Stimulated activated CD4-positive, alpha-beta T cell treated with anti-CD3 and anti-CD28 coated beads, Interleukin-4, amount 100 ng/mL, for 48 hours (primary cell): ENCODE results near the gene GRAMD2B.
"Not testable (repeated sequence)": the region's sequence is repeated elsewhere in the genome, so short reads cannot be mapped to it uniquely, and the experiment has no call there.

Experiments used
- DNase-seq, 2 donors: peaks; one replicate each; pipeline ENCODE4 v3.0.0-alpha.2; 2020; ENCODE audit warnings: low read depth in 2 of 2

Gene GRAMD2B

GRCh38 chr5:126449751-126450271, 26.6 kb downstream of the GRAMD2B start:
- peak; percentile 32 to 56 for DNase-seq

GRCh38 chr5:126450346-126450745, 27.1 kb downstream of the GRAMD2B start:
- no peak for DNase-seq

GRCh38 chr5:126450907-126451306, 27.7 kb downstream of the GRAMD2B start:
- no peak for DNase-seq

GRCh38 chr5:126452477-126452876, 29.3 kb downstream of the GRAMD2B start:
- no peak for DNase-seq

DNA sequence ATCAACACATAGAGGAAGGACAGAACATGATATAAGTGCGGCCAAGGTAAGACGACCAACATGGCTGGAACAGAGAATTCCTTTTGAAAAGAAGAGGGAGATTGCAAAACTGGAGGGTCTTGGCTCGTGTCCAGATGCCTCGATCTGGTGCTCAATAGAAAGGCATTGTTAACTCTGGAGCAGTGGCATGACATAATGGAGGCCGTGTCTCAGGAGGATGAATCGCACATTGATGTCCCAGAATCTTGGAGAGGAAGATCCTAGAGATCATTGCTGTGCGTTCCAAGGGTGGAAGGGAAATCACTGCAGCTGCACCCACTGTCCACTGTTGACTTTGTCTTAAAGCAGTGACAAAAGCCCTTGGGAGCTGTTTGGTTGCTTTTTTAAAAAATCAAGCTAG, 30.9 kb downstream of the GRAMD2B start:
- DNase-seq = no peak

- DNase-seq = no peak
Measured at GRCh38 chr5:126454535-126454934, 31.3 kb downstream of the GRAMD2B start.

DNA sequence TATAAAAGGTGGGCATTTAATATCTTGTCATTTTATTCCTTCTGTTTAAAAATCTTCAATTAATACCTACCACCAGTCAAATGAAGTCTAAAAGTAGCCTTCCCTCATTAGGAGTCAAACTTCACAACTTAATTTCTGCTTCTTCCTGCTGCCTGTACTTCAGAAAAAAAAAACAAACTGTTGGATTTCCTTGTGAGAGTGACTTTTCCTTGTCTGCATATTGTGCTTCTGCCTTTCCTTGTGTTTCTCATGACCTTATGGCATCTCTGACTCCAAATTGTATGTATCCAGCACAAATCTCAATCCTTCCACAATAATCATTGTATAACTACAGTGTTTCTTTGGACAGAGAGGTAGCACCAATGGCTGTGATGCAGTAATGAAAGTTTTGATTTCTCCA, 32.1 kb downstream of the GRAMD2B start:
- no peak for DNase-seq

GRCh38 chr5:126455728-126456127, 32.5 kb downstream of the GRAMD2B start:
- DNase-seq = no peak

DNA sequence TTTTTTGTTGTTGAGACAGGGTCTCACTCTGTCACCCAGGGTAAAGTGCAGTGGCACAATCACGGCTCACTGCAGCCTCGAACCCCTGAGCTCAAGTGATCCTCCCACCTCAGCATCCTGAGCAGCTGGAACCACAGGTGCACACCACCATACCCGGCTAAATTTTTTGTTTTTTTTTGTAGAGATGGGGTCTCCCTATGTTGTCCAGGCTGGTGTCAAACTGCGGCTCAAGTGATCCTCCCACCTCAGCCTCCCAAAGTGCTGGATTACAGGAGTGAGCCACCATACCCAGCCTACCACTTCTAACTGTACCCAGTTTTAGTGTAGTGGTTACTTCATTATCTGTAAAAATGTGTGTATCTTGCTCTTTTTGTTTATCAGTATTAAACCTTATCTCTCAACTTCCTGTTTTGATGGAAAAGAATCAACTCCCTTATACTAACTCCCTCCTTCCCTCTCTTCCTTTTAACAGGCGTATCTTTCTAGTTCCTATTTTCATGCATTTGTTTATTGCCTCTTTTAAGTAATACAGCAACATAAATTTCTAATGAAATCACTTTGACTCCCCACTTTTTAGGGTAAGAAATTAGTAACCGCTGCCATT, 33.1 kb downstream of the GRAMD2B start:
- no peak for DNase-seq

GRCh38 chr5:126460459-126460858, 37.2 kb downstream of the GRAMD2B start:
- DNase-seq = no peak

GRCh38 chr5:126460977-126461376, 37.8 kb downstream of the GRAMD2B start:
- DNase-seq = no peak

DNA sequence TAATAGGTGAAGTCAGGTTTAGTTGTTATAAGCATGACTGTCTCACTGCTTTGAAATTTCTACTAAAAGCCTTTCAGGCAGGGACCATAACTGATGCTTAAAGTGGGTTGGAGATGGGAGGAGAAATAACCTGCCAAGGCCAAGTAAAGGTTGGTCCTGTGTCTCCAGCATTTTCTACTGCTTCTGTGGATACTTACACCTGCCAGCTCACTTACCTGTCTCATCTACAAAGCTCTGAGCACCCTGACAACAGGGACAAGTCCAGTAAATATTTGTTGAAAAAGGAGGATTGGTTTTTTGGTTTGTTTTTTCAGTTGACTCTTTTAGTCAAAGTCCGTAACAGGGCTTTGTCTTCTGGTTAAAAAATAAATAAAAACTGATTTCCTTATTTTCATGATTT, 38.6 kb downstream of the GRAMD2B start:
- no peak for DNase-seq

DNA sequence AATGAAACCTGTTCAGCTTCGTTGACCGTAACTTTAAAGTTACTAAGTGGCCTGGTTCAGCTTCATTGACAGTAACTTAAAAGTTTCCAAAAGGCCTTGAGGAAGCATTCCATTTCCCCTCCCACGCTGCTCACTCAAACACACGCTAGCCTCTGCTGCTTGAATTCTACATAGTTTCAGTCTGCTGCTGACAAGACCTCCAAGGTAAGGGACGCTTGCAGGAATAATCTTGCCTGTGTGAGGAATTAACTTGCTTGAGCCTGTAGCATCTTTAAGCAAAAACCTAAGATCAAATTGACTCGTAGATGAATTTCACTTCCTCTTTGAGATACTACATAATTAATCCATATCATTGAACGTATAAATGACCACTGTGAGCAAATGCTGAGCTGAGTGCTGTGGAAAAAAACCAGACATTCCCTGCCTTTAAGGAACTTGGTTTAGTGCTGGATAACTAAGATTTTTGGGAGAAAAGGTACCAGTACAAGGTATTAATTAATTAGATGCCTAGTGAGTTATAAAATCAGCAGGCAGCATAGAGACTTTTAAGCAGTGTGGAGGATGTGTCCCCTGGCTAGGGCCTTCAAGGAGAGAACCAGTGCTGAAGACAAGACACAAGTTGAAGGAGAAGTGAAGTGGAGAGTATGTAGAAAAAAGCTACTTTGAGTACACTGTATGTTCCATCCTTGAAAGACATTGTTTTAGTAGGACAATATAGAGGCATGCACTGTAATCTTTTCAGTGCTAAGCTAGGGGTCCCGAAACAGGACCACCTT, 39.2 kb downstream of the GRAMD2B start:
- DNase-seq = no peak

GRCh38 chr5:126464016-126464415, 40.8 kb downstream of the GRAMD2B start:
- no peak for DNase-seq

DNA sequence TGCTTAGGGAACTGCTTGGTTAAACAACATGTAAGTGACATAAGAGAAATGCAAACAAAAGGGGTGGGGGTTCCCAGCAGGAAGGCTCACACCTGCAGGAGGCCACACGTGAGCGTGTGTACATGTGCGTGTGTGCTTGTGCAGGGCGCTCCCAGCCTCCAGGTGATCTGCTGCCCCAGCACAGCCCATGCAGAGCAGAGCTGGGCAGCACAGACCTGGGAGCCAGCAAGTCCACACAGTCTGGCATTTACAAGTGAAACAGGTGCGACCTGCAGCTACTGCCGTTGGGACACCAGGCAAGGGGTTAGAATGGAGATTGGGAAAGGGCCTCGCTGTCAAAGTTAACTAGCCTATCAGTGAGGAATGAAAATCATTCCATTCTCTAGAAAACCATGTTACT, 41.8 kb downstream of the GRAMD2B start:
- DNase-seq = no peak

GRCh38 chr5:126468091-126468490, 44.9 kb downstream of the GRAMD2B start:
- DNase-seq = no peak

GRCh38 chr5:126469536-126470316, 46.5 kb downstream of the GRAMD2B start:
- no peak for DNase-seq

DNA sequence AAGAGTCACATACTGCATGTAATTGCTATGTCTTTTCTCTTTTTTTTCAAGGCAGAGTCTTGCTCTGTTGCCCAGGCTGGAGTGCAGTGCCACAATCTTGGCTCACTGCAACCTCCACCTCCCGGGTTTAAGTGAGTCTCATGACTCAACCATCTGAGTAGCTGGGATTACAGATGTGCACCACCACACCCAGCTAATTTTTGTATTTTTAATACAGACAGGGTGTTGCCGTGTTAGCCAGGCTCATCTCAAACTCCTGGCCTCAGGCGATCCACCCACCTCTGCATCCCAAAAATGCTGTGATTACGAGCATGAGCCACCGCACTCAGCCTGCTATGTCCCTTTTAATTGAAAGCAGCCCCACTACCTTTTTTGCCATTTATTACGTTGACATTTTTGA, 47.3 kb downstream of the GRAMD2B start:
- not testable (repeated sequence) for DNase-seq

GRCh38 chr5:126471247-126471646, 48.0 kb downstream of the GRAMD2B start:
- no peak for DNase-seq

DNA sequence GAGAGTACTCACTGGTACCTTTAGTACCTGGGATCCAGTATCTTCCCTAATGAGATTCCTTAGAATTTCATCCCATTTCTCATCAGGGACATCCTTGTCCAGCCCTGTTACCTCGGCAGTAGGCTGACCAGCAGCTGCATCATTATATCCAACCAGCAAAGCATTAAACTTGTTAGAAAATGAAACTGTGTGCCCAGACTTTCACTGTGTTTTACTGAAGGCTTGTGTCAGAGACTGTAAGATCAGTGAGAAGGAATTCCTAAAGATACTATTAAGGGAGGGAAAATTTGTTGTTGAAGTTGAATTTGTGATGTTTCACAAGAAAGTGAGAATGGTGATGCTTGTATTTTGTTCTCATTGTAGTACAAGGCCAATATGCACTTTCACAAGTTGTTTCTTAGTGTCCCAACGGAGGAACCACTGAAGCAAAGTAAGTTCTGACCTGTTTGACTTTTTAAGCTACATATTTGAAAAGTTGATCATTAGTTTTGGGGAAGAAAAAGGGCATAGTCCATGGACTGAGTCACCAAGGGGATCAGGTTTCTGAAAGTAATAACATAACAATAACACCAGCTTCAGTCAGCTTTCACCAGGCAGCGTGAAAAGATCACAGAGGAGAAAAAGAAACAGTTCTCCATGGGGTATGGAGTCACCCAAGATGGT, 48.8 kb downstream of the GRAMD2B start:
- no peak for DNase-seq

DNA sequence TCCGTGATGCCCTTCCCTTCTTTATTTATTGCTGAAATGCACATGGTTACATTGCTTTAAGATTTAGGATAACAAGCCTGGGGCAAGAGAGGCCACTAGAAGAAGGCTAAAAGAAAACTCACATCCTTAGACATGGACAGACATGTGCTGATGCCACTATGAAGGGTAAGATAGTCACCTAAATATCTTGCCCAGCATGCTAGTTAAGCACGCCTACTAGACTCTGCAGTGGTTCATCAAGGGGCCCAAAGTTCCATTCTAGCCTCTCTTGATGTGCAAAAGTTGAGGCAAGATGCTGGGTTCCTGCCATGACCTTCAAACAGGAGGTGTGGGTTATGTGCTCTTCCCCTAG, 49.3 kb downstream of the GRAMD2B start:
- DNase-seq = no peak
